HEK293 (cell line): ENCODE data around the gene NLGN1.

Experiments
- CTCF ChIA-PET: fragments of 350-600 bp; formaldehyde crosslinking; extraction: SDS; loops from one replicate; lab custom pipeline; 2021; ENCODE audit warnings: antibody characterized with exemption; lab: Yijun Ruan, JAX
- POLR2A ChIA-PET: fragments of 300-600 bp; formaldehyde crosslinking; extraction: SDS; loops from one replicate; lab custom pipeline; 2020; ENCODE audit warnings: antibody characterized with exemption, inconsistent platforms; lab: Yijun Ruan, JAX
- H3K27ac ChIP-seq: fragments of 200-500 bp; sonication (Bioruptor generic); 2 replicates; pipeline ENCODE4 v1.5.1; 2014; ENCODE audit warnings: low read depth, low read length, control low read depth, inconsistent platforms; ENCODE audit errors: extremely low read depth
- H3K36me3 ChIP-seq, 2 experiments: fragments of 200-500 bp in 1 of 2; sonication (Bioruptor generic) in 1 of 2; 1 replicate in 1 of 2; 2 replicates in 1 of 2; pipeline ENCODE4 v1.5.1; 2014 to 2017; ENCODE audit warnings: inconsistent platforms in 2 of 2, low read length in 2 of 2; ENCODE audit not compliant: control insufficient read depth in 2 of 2, insufficient read depth in 1 of 2
- H3K4me1 ChIP-seq: fragments of 200-500 bp; sonication (Bioruptor generic); 2 replicates; pipeline ENCODE4 v1.5.1; 2014; ENCODE audit warnings: mild to moderate bottlenecking, low read length, inconsistent platforms; ENCODE audit not compliant: control insufficient read depth, insufficient read depth
- H3K4me3 ChIP-seq: 2 replicates; pipeline ENCODE4 v1.5.1; 2011; ENCODE audit warnings: low read depth, mild to moderate bottlenecking, control low read depth, low read length, moderate library complexity
- H3K9me3 ChIP-seq: fragments of 200-500 bp; sonication (Bioruptor generic); 2 replicates; pipeline ENCODE4 v1.5.1; 2014; ENCODE audit warnings: low read depth, low read length, inconsistent platforms; ENCODE audit not compliant: control insufficient read depth, insufficient read depth
- BCL11A ChIP-seq: fragments of 450-650 bp; formaldehyde crosslinking; IDR thresholded peaks from 2 replicates; pipeline ENCODE4 v1.5.1; 2016; ENCODE audit warnings: low read depth, missing biosample characterization, missing genetic modification characterization
- RBAK ChIP-seq: fragments of 450-650 bp; formaldehyde crosslinking; IDR thresholded peaks from 2 replicates; pipeline ENCODE4 v1.5.1; 2016; ENCODE audit warnings: missing biosample characterization, missing genetic modification characterization
- ZBTB1 ChIP-seq: fragments of 450-650 bp; formaldehyde crosslinking; IDR thresholded peaks from 2 replicates; pipeline ENCODE4 v1.5.1; 2016; ENCODE audit warnings: missing biosample characterization, missing genetic modification characterization
- ZBTB8A ChIP-seq: fragments of 450-650 bp; formaldehyde crosslinking; IDR thresholded peaks from 2 replicates; pipeline ENCODE4 v1.5.1; 2016; ENCODE audit warnings: missing biosample characterization, missing genetic modification characterization
- ZEB2 ChIP-seq: fragments of 450-650 bp; formaldehyde crosslinking; IDR thresholded peaks from 2 replicates; pipeline ENCODE4 v1.5.1; 2016; ENCODE audit warnings: missing biosample characterization, missing genetic modification characterization
- ZNF16 ChIP-seq: fragments of 450-650 bp; formaldehyde crosslinking; IDR thresholded peaks from 2 replicates; pipeline ENCODE4 v1.5.1; 2016; ENCODE audit warnings: low read depth, missing biosample characterization, missing genetic modification characterization
- ZNF248 ChIP-seq: fragments of 450-650 bp; formaldehyde crosslinking; IDR thresholded peaks from 2 replicates; pipeline ENCODE4 v1.5.1; 2017; ENCODE audit warnings: missing biosample characterization, missing genetic modification characterization
- ZNF426 ChIP-seq: fragments of 450-650 bp; formaldehyde crosslinking; IDR thresholded peaks from 2 replicates; pipeline ENCODE4 v1.5.1; 2017; ENCODE audit warnings: missing biosample characterization, missing genetic modification characterization, mild to moderate bottlenecking, inconsistent platforms, moderate library complexity
- ZNF600 ChIP-seq: fragments of 450-650 bp; formaldehyde crosslinking; IDR thresholded peaks from 2 replicates; pipeline ENCODE4 v1.5.1; 2016; ENCODE audit warnings: missing biosample characterization, missing genetic modification characterization
- ZNF610 ChIP-seq: fragments of 450-650 bp; formaldehyde crosslinking; IDR thresholded peaks from 2 replicates; pipeline ENCODE4 v1.5.1; 2016; ENCODE audit warnings: missing biosample characterization, missing genetic modification characterization, borderline replicate concordance
- ZNF626 ChIP-seq: fragments of 450-650 bp; sonication (Bioruptor Pico); formaldehyde crosslinking; IDR thresholded peaks from 2 replicates; pipeline ENCODE4 v1.5.1; 2018; ENCODE audit warnings: missing biosample characterization, missing genetic modification characterization, inconsistent platforms
- ZNF660 ChIP-seq: fragments of 450-650 bp; IDR thresholded peaks from 2 replicates; pipeline ENCODE4 v1.5.1; 2018; ENCODE audit warnings: missing biosample characterization, mild to moderate bottlenecking, missing genetic modification characterization
- ZNF670 ChIP-seq: fragments of 450-650 bp; formaldehyde crosslinking; IDR thresholded peaks from 2 replicates; pipeline ENCODE4 v1.5.1; 2016; ENCODE audit warnings: missing biosample characterization, missing genetic modification characterization, low read depth
- ZXDB ChIP-seq: fragments of 450-650 bp; formaldehyde crosslinking; IDR thresholded peaks from 2 replicates; pipeline ENCODE4 v1.5.1; 2016; ENCODE audit warnings: missing biosample characterization, missing genetic modification characterization
- TF ChIP-seq, protein P1 (sequence below): fragments of 450-650 bp; formaldehyde crosslinking; IDR thresholded peaks from 2 replicates; pipeline ENCODE4 v1.5.1; 2016; ENCODE audit warnings: missing biosample characterization, missing genetic modification characterization
- TF ChIP-seq, protein P2 (sequence below): fragments of 450-650 bp; formaldehyde crosslinking; IDR thresholded peaks from 2 replicates; pipeline ENCODE4 v1.5.1; 2016; ENCODE audit warnings: missing biosample characterization, missing genetic modification characterization
- TF ChIP-seq, protein P3 (sequence below): fragments of 450-650 bp; formaldehyde crosslinking; IDR thresholded peaks from 2 replicates; pipeline ENCODE4 v1.5.1; 2016; ENCODE audit warnings: missing biosample characterization, missing genetic modification characterization
- TF ChIP-seq, protein P4 (sequence below): fragments of 450-650 bp; IDR thresholded peaks from 2 replicates; pipeline ENCODE4 v1.5.1; 2018; ENCODE audit warnings: missing biosample characterization, mild to moderate bottlenecking, missing genetic modification characterization
- TF ChIP-seq, protein P5 (sequence below): fragments of 450-650 bp; formaldehyde crosslinking; IDR thresholded peaks from 2 replicates; pipeline ENCODE4 v1.5.1; 2016; ENCODE audit warnings: missing biosample characterization, missing genetic modification characterization
- TF ChIP-seq, protein P6 (sequence below): fragments of 450-650 bp; formaldehyde crosslinking; IDR thresholded peaks from 2 replicates; pipeline ENCODE4 v1.5.1; 2017; ENCODE audit warnings: missing biosample characterization, missing genetic modification characterization

NLGN1 gene

DNA sequence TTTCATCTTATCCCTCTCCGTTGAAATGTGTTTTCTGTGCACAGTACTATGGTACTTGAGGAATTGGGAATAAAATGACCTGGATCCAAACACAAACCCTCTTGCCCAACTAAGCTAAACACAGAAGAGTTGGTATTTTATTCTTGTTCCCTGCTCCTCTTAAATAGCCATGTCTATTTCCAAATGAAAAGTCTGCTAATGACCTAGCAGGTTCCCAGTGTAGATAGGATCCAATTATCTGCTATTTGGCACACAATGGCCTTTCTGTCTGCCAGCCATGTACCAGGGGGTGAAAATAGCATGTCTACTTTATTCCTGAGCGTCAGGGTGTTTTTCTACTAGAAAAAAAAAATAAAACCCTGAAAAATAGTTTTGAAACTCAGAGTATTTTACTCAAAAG is 804.6 kb downstream of the NLGN1 start:
- Histone ChIP-seq H3K4me3 (no peak overlapping the region), H3K4me1 (no peaks in the 10 kb centered on the region), H3K36me3 (no peaks in the 10 kb centered on the region), H3K9me3 (no peaks in the 10 kb centered on the region), H3K27ac (no peak overlapping the region)
- ChIA-PET CTCF (interaction anchor here (0.6 kb wide), 1 partner anchor 1729 kb away, joined by 3 read pairs; no protein-coding TSS in a partner anchor), POLR2A (no interaction called here)
- TF ChIP-seq, protein P1, sequence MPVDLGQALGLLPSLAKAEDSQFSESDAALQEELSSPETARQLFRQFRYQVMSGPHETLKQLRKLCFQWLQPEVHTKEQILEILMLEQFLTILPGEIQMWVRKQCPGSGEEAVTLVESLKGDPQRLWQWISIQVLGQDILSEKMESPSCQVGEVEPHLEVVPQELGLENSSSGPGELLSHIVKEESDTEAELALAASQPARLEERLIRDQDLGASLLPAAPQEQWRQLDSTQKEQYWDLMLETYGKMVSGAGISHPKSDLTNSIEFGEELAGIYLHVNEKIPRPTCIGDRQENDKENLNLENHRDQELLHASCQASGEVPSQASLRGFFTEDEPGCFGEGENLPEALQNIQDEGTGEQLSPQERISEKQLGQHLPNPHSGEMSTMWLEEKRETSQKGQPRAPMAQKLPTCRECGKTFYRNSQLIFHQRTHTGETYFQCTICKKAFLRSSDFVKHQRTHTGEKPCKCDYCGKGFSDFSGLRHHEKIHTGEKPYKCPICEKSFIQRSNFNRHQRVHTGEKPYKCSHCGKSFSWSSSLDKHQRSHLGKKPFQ (tag by site-specific recombination), result no peak
- TF ChIP-seq ZBTB8A (tag by site-specific recombination) (no peak), ZNF16 (no peak), ZNF626 (no peak), ZXDB (tag by site-specific recombination) (no peak), ZEB2 (tag by site-specific recombination) (no peak)

DNA sequence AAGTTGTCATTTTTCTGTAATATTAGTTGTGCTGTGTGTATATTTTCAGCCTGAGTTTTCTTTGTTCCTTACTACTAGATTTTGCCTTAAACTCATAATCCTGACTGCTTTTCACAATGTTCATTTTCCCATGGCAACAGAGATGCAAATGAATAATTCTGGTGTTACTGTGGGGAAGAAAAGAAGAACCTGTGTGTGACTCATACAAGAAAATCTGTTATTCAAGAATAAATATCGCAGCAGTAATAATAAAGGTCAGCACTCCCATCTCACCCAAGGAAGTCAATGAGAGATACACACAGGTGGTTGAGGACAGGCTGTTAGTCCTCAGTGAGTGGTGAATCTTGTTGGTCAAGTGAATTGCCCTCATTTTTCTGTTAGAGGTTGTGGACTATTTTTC is 805.0 kb downstream of the NLGN1 start:
- ChIA-PET POLR2A (no interaction called here), CTCF (no interaction called here)
- Histone ChIP-seq H3K4me3 (no peak overlapping the region), H3K4me1 (no peaks in the 10 kb centered on the region), H3K27ac (no peak overlapping the region), H3K9me3 (no peaks in the 10 kb centered on the region), H3K36me3 (no peaks in the 10 kb centered on the region)
- no peak for TF ChIP-seq ZNF610 (tag by site-specific recombination)
- TF ChIP-seq, protein P2, sequence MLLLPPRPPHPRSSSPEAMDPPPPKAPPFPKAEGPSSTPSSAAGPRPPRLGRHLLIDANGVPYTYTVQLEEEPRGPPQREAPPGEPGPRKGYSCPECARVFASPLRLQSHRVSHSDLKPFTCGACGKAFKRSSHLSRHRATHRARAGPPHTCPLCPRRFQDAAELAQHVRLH (tag by site-specific recombination), result no peak
- TF ChIP-seq ZNF248, result no peak
- TF ChIP-seq, protein P3, sequence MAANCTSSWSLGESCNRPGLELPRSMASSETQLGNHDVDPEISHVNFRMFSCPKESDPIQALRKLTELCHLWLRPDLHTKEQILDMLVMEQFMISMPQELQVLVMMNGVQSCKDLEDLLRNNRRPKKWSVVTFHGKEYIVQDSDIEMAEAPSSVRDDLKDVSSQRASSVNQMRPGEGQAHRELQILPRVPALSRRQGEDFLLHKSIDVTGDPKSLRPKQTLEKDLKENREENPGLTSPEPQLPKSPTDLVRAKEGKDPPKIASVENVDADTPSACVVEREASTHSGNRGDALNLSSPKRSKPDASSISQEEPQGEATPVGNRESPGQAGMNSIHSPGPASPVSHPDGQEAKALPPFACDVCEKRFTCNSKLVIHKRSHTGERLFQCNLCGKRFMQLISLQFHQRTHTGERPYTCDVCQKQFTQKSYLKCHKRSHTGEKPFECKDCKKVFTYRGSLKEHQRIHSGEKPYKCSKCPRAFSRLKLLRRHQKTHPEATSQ (tag by site-specific recombination), result no peak
- TF ChIP-seq BCL11A (tag by site-specific recombination), result no peak
- TF ChIP-seq ZNF660, result no peak
- TF ChIP-seq ZXDB (tag by site-specific recombination), result no peak

DNA sequence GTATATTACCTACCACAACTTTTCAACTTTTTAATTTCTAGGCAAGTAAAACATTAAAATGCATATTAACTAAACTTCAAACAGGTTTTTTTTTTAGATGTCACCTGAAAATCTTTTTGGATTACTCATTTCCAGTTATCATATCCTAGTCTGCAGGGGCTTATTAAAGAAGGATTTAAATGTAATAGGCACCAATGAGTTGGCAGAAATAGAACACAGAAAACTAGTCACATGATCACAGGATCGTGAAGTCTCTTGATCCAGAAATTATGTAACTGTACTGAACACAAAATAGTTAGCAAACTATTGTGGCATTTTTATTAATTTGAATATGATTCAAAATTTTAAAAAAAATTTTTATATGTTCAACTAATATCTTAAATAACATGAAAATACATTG is 807.2 kb downstream of the NLGN1 start:
- no peak overlapping the region for H3K4me3 ChIP-seq
- CTCF ChIA-PET, result no interaction called here
- TF ChIP-seq RBAK (tag by site-specific recombination) (no peak), ZNF426 (tag by site-specific recombination) (no peak), ZNF600 (no peak), ZNF670 (no peak), ZBTB1 (tag by site-specific recombination) (no peak)
- TF ChIP-seq, protein P4, sequence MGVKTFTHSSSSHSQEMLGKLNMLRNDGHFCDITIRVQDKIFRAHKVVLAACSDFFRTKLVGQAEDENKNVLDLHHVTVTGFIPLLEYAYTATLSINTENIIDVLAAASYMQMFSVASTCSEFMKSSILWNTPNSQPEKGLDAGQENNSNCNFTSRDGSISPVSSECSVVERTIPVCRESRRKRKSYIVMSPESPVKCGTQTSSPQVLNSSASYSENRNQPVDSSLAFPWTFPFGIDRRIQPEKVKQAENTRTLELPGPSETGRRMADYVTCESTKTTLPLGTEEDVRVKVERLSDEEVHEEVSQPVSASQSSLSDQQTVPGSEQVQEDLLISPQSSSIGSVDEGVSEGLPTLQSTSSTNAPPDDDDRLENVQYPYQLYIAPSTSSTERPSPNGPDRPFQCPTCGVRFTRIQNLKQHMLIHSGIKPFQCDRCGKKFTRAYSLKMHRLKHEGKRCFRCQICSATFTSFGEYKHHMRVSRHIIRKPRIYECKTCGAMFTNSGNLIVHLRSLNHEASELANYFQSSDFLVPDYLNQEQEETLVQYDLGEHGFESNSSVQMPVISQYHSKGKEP (tag by site-specific recombination), result no peak
- TF ChIP-seq, protein P5, sequence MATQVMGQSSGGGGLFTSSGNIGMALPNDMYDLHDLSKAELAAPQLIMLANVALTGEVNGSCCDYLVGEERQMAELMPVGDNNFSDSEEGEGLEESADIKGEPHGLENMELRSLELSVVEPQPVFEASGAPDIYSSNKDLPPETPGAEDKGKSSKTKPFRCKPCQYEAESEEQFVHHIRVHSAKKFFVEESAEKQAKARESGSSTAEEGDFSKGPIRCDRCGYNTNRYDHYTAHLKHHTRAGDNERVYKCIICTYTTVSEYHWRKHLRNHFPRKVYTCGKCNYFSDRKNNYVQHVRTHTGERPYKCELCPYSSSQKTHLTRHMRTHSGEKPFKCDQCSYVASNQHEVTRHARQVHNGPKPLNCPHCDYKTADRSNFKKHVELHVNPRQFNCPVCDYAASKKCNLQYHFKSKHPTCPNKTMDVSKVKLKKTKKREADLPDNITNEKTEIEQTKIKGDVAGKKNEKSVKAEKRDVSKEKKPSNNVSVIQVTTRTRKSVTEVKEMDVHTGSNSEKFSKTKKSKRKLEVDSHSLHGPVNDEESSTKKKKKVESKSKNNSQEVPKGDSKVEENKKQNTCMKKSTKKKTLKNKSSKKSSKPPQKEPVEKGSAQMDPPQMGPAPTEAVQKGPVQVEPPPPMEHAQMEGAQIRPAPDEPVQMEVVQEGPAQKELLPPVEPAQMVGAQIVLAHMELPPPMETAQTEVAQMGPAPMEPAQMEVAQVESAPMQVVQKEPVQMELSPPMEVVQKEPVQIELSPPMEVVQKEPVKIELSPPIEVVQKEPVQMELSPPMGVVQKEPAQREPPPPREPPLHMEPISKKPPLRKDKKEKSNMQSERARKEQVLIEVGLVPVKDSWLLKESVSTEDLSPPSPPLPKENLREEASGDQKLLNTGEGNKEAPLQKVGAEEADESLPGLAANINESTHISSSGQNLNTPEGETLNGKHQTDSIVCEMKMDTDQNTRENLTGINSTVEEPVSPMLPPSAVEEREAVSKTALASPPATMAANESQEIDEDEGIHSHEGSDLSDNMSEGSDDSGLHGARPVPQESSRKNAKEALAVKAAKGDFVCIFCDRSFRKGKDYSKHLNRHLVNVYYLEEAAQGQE (tag by site-specific recombination), result no peak
- TF ChIP-seq, protein P6, sequence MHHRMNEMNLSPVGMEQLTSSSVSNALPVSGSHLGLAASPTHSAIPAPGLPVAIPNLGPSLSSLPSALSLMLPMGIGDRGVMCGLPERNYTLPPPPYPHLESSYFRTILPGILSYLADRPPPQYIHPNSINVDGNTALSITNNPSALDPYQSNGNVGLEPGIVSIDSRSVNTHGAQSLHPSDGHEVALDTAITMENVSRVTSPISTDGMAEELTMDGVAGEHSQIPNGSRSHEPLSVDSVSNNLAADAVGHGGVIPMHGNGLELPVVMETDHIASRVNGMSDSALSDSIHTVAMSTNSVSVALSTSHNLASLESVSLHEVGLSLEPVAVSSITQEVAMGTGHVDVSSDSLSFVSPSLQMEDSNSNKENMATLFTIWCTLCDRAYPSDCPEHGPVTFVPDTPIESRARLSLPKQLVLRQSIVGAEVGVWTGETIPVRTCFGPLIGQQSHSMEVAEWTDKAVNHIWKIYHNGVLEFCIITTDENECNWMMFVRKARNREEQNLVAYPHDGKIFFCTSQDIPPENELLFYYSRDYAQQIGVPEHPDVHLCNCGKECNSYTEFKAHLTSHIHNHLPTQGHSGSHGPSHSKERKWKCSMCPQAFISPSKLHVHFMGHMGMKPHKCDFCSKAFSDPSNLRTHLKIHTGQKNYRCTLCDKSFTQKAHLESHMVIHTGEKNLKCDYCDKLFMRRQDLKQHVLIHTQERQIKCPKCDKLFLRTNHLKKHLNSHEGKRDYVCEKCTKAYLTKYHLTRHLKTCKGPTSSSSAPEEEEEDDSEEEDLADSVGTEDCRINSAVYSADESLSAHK (tag by site-specific recombination), result no peak

More for the DNA sequence above, 807.2 kb downstream of the NLGN1 start:
- POLR2A ChIA-PET, result no interaction called here
- Histone ChIP-seq H3K36me3 (no peaks in the 10 kb centered on the region), H3K9me3 (no peaks in the 10 kb centered on the region), H3K4me1 (no peaks in the 10 kb centered on the region), H3K27ac (no peak overlapping the region)
